Stimulated activated CD8-positive, alpha-beta memory T cell treated with anti-CD3 and anti-CD28 coated beads, Interleukin-12 subunit alpha, Interleukin-12 subunit beta, amount 100 ng/mL, for 1 hour (primary cell): Measurements from ENCODE around the gene EIF3CL.
"Not testable (repeated sequence)": the region's sequence is repeated elsewhere in the genome, so short reads cannot be mapped to it uniquely, and the experiment has no call there.

Experiments
- DNase-seq: peaks from one replicate; pipeline ENCODE4 v3.0.0-alpha.2; 2020; ENCODE audit warnings: low read depth

Gene EIF3CL

GRCh38 chr16:28362600-28362999 is 41.0 kb downstream of the EIF3CL start:
- DNase-seq, result not testable (repeated sequence)

GRCh38 chr16:28338230-28338629 is 65.4 kb downstream of the EIF3CL start:
- DNase-seq, result not testable (repeated sequence)

- not testable (repeated sequence) for DNase-seq
Measured at GRCh38 chr16:28336940-28337710, 66.5 kb downstream of the EIF3CL start.

GRCh38 chr16:28335678-28336077 is 68.0 kb downstream of the EIF3CL start:
- not testable (repeated sequence) for DNase-seq

GRCh38 chr16:28332632-28333031 is 71.0 kb downstream of the EIF3CL start:
- not testable (repeated sequence) for DNase-seq

GRCh38 chr16:28330981-28331380 is 72.7 kb downstream of the EIF3CL start:
- DNase-seq, result not testable (repeated sequence)

GRCh38 chr16:28330232-28330631 is 73.4 kb downstream of the EIF3CL start:
- not testable (repeated sequence) for DNase-seq
